ENCODE measurements around the gene MXRA8. TPM values are rescaled to one million over a fixed set of nuclear protein-coding genes. Genes with fewer than 3 reads are reported as not detected.

MXRA8 gene
- total RNA-seq, 6 experiments from 2014 or later = 2.2 to 11.9 (median 3.3) TPM

DNA sequence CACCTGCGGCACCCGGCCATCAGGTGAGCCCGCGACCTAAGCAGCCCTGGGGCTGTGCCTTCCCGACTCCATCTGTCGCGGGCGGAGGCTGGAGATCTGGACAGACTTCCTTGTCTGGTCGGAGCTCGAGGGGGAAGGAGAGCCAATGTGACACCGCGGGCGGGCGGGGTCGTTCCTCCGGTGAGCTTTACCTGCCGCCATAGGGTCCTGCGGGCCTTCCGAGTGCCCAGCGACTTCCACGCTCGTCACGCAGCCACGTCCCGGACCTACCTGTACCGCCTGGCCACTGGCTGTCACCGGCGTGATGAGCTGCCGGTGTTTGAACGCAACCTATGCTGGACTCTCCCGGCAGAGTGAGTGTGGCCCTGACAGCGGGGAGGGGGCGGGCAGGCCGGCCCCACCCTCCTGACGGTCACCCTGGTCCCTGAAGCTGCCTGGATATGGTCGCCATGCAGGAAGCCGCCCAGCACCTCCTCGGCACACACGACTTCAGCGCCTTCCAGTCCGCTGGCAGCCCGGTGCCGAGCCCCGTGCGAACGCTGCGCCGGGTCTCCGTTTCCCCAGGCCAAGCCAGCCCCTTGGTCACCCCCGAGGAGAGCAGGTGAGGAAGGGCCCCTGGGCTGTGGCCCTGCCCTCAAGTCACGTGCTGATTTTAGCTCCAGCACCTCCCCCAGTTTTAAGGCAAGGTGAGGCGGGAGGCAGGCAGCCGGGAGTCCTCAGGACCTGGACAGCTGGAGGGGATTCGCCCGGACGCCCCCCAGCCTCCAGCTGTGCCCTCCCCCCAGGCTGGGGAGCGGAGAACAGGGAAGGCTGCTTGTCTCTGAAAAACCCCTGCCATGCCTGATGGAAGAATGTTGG, 48.9 kb downstream of the MXRA8 start:
- Histone ChIP-seq H3K9me3 (no peaks in the 10 kb centered on the region), H3K36me3 (peaks cover 0 to 36% (median 10%) of the 10 kb centered on the region in 4 donors), H3K27ac (peak overlapping the region in 2 of 3 donors; percentile 82 to 90), H3K4me3 (peak overlapping the region; percentile 66 to 92 (median 92)), H3K27me3 (no peaks in the 10 kb centered on the region), H3K4me1 (peaks cover 0 to 35% (median 19%) of the 10 kb centered on the region in 4 donors)
- no peak for ATAC-seq
- intact Hi-C loops (cut with DNase I) = no loop called here
- WGBS (ENCODE audit: insufficient coverage, low coverage, low lambda C conversion rate, missing lambda C conversion rate) = 67% methylated on average over 7 of the region's 57 CpGs
- DNase-seq = peak in 1 of 3 donors; percentile 43
- TF ChIP-seq, protein P1, sequence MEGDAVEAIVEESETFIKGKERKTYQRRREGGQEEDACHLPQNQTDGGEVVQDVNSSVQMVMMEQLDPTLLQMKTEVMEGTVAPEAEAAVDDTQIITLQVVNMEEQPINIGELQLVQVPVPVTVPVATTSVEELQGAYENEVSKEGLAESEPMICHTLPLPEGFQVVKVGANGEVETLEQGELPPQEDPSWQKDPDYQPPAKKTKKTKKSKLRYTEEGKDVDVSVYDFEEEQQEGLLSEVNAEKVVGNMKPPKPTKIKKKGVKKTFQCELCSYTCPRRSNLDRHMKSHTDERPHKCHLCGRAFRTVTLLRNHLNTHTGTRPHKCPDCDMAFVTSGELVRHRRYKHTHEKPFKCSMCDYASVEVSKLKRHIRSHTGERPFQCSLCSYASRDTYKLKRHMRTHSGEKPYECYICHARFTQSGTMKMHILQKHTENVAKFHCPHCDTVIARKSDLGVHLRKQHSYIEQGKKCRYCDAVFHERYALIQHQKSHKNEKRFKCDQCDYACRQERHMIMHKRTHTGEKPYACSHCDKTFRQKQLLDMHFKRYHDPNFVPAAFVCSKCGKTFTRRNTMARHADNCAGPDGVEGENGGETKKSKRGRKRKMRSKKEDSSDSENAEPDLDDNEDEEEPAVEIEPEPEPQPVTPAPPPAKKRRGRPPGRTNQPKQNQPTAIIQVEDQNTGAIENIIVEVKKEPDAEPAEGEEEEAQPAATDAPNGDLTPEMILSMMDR (IDR thresholded peaks at IDR 0.05) = no peak
- no peak for TF ChIP-seq POLR2A (IDR thresholded peaks at IDR 0.05)

DNA sequence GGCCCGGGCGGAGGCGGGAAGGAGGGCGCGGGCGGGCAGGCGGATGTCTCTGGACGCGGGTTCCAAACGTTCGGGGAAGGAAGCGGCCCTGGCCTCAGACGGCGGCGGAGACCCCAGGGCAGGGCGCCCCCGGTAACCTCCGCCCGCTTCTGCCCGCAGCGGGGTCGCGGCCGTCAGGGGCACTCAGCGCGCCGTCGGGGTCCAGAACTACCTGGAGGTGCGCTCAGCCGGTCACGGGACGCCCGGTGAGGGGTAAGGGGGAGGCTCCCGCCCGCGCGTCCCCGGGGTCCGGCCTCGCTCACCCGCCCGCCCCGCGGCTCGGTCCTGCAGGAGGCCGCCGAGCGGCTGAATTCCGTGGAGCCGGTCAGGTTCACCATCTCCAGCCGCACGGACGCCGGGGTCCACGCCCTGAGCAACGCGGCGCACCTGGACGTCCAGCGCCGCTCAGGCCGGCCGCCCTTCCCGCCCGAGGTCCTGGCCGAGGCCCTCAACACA, 49.6 kb downstream of the MXRA8 start:
- H3K36me3 ChIP-seq = peaks cover 0 to 30% (median 4%) of the 10 kb centered on the region in 4 donors
- H3K9me3 ChIP-seq = no peaks in the 10 kb centered on the region
- intact Hi-C loops (cut with DNase I) = no loop called here
- peaks cover 0 to 35% (median 19%) of the 10 kb centered on the region in 4 donors for H3K4me1 ChIP-seq
- no peaks in the 10 kb centered on the region for H3K27me3 ChIP-seq
- DNase-seq (peak in 1 of 3 donors; percentile 52), ATAC-seq (no peak)
- 6% methylated on average over 7 of the region's 66 CpGs for WGBS (ENCODE audit: insufficient coverage, low coverage, low lambda C conversion rate, missing lambda C conversion rate)
- H3K27ac ChIP-seq = peak overlapping the region; percentile 2 to 90 (median 82)
- no peak for TF ChIP-seq POLR2A (IDR thresholded peaks at IDR 0.05)
- TF ChIP-seq, protein P1 (IDR thresholded peaks at IDR 0.05) = no peak
- peak overlapping the region; percentile 66 to 92 (median 92) for H3K4me3 ChIP-seq

DNA sequence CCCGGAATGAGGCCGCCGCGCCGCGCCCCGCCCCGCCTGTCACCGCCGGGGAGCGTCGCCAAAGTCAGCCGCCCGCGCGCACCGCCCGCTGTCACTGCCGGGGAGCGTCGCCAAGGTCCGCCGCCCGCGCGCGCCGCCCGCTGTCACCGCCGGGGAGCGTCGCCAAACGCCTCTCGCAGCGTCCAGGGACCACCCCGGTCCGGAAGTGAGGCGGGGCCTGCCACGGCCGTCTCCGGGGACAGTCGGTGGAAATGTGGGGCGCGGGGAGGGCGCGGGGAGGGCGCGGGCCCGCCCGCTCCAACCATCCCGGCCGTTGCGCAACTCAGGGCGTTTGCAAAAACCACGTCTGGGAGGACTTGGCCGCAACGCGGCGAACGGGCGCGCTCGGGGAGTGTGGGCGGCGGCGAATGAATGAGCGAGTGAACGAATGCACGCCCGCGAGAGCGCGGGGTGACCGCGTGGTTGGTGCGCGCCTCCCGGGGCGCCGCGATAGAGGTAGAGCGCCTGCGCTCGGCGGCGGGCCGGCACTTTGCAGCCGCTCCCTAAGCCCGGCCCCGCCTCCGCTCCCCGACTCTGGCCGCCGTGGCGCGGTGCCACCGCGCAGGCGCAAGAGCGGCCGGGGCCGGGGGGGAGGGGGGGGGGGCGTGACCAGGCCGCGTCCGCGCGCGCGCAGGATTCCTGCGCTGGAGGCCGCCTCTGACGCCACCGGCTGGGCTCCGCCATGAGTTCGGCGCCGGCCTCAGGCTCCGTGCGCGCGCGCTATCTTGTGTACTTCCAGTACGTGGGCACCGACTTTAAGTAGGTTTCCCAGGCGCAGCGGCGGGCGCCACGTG, 50.2 kb downstream of the MXRA8 start, which contains the start of the genes ACAP3 and PUSL1:
Gene ACAP3, minus strand, starts transcription at position 8 of the 833 bp plus-strand sequence. CDS start 115 bp downstream, outside the sequence.
Gene PUSL1, plus strand, starts transcription at position 675 of the 833 bp plus-strand sequence. Its CDS starts 47 bp downstream, at position 722.
- intact Hi-C loops (cut with DNase I) = no loop called here
- 0% methylated on average over 5 of the region's 131 CpGs for WGBS (ENCODE audit: insufficient coverage, low coverage, low lambda C conversion rate, missing lambda C conversion rate)
- Histone ChIP-seq H3K4me3 (peak within 1 kb of the TSS; percentile 66 to 92 (median 92)), H3K27ac (peak within 1 kb of the TSS; percentile 77 to 90 (median 87)), H3K36me3 (peaks cover 0 to 23% (median under 1%) of the 10 kb centered on the region in 4 donors), H3K27me3 (no peaks in the 10 kb centered on the region), H3K4me1 (peaks cover 0 to 35% (median 19%) of the 10 kb centered on the region in 4 donors), H3K9me3 (no peaks in the 10 kb centered on the region)
- ATAC-seq (peak; percentile 70 to 85 (median 78)), DNase-seq (peak; percentile 90 to 94 (median 92))
- peak; percentile 30 for TF ChIP-seq POLR2A (IDR thresholded peaks at IDR 0.05)
- TF ChIP-seq, protein P1 (IDR thresholded peaks at IDR 0.05) = peak in 2 of 4 donors; percentile 3 to 30
